ENCODE measurements around the gene QPRT.

DNA sequence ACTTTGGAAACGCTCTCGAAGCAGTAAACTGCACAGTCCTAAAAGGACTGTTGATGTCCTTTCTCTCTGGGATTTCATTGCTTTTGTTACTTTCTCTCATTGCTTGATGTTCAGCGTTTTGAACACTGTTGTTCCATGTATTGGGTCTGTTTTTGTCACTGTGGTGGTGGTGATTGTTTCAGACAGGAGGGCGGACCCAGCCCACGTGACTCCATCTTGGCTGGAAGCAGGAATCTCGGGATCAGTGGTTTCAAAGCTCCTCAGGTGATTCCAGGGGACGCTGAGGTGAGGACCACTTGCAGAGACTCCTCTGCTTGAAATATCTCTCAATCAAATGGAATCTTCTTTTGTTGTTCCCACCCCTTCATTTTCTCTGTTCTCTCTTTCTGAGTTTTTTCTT is 48.5 kb downstream of the QPRT start:
- no peak for TF ChIP-seq GABPB1 (CRISPR knock-in tag; IDR thresholded peaks at IDR 0.05)
- no peak for TF ChIP-seq SP1 (CRISPR knock-in tag; conservative IDR thresholded peaks at IDR 0.05)
- TF ChIP-seq, protein P1, sequence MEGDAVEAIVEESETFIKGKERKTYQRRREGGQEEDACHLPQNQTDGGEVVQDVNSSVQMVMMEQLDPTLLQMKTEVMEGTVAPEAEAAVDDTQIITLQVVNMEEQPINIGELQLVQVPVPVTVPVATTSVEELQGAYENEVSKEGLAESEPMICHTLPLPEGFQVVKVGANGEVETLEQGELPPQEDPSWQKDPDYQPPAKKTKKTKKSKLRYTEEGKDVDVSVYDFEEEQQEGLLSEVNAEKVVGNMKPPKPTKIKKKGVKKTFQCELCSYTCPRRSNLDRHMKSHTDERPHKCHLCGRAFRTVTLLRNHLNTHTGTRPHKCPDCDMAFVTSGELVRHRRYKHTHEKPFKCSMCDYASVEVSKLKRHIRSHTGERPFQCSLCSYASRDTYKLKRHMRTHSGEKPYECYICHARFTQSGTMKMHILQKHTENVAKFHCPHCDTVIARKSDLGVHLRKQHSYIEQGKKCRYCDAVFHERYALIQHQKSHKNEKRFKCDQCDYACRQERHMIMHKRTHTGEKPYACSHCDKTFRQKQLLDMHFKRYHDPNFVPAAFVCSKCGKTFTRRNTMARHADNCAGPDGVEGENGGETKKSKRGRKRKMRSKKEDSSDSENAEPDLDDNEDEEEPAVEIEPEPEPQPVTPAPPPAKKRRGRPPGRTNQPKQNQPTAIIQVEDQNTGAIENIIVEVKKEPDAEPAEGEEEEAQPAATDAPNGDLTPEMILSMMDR (IDR thresholded peaks at IDR 0.05) = no peak
- TF ChIP-seq ATF2 (CRISPR knock-in tag; IDR thresholded peaks at IDR 0.05; ENCODE audit: borderline replicate concordance, low read depth) = no peak
- TF ChIP-seq RELA (CRISPR knock-in tag; IDR thresholded peaks at IDR 0.05; ENCODE audit: borderline replicate concordance) = no peak
- TF ChIP-seq FOXK1 (CRISPR knock-in tag; IDR thresholded peaks at IDR 0.05) = no peak
- TF ChIP-seq, protein P2, sequence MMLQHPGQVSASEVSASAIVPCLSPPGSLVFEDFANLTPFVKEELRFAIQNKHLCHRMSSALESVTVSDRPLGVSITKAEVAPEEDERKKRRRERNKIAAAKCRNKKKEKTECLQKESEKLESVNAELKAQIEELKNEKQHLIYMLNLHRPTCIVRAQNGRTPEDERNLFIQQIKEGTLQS (CRISPR knock-in tag; conservative IDR thresholded peaks at IDR 0.05) = no peak
- TF ChIP-seq SMAD3 (CRISPR knock-in tag; IDR thresholded peaks at IDR 0.05; ENCODE audit: borderline replicate concordance) = no peak
- TF ChIP-seq E2F4 (CRISPR knock-in tag; IDR thresholded peaks at IDR 0.05; ENCODE audit: borderline replicate concordance, low read depth) = no peak
